HEK293T (cell line): ENCODE data around the gene COL4A3.

Source experiments
- ARNT ChIP-seq: fragments of 450-650 bp; IDR thresholded peaks from 2 replicates; pipeline ENCODE4 v1.6.1; 2017; ENCODE audit warnings: mild to moderate bottlenecking
- BHLHE40 ChIP-seq: fragments of 450-650 bp; IDR thresholded peaks from 2 replicates; pipeline ENCODE4 v1.6.1; 2016; ENCODE audit warnings: mild to moderate bottlenecking, moderate library complexity, borderline replicate concordance
- ELF4 ChIP-seq: fragments of 450-650 bp; IDR thresholded peaks from 2 replicates; pipeline ENCODE4 v1.6.1; 2017; ENCODE audit warnings: antibody characterized with exemption
- FOXA1 ChIP-seq: fragments of 450-650 bp; IDR thresholded peaks from 2 replicates; pipeline ENCODE4 v1.6.1; 2016; ENCODE audit warnings: mild to moderate bottlenecking
- FOXM1 ChIP-seq: fragments of 450-650 bp; IDR thresholded peaks from 2 replicates; pipeline ENCODE4 v1.6.1; 2017; ENCODE audit warnings: mild to moderate bottlenecking, borderline replicate concordance
- ZNF384 ChIP-seq: fragments of 450-650 bp; IDR thresholded peaks from 2 replicates; pipeline ENCODE4 v1.6.1; 2016

DNA sequence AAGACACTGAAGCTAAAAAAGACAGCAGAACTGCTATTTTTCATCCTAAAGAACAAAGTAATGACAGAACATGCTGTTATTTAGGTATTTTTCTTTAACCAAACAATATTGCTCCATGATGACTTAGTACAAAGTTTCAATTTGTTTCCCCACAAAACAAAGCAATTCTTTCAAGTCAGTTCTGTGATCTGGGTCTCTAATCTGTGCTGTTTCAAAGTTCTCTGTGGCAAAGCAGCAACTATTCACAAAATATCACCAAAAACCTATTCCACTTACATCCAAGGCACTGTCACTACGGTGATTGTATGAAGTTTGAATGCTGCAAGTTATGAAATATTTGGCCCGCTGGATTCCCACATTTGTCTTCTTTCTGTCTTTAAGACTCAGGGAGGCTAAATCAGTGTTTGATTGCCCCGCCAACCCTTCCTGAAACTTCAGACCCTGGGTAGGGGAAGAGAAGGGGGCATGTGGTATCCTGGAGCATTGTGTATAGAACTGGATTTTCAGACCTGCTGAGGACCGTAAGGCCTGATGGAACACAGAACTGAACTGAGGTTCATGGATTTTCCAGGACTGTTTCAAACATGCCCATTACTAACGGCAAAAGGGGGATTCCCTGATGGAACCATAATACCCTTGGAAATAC, 147.6 kb downstream of the COL4A3 start:
- no peak for TF ChIP-seq ELF4
- TF ChIP-seq FOXA1: no peak
- TF ChIP-seq BHLHE40: no peak
- TF ChIP-seq ZNF384: no peak
- no peak for TF ChIP-seq FOXM1
- TF ChIP-seq ARNT: no peak
